GM12878 (cell line): ENCODE results near the gene ARID5B. TPM values are rescaled to one million over a fixed set of nuclear protein-coding genes. Genes with fewer than 3 reads are reported as not detected.

Experiments
- ATAC-seq: fragments of 200-7000 bp; cut with Tn5 transposase; 3 replicates; pipeline ENCODE4 v1.9.1; 2020; ENCODE audit warnings: mild to moderate bottlenecking, moderate library complexity
- BruUV-seq: library from RNA; stranded (reverse); fragments of 400-500 nt; replicated peaks from 2 replicates; lab custom pipeline; 2021; lab: Mats Ljungman, UMichigan
- CTCF ChIA-PET: fragments of 300-600 bp; sonication (Branson Sonifier 250); formaldehyde crosslinking; extraction: SDS; loops from one replicate; lab custom pipeline; 2021; ENCODE audit warnings: inconsistent platforms; lab: Yijun Ruan, JAX
- POLR2A ChIA-PET: fragments of 350-600 bp; formaldehyde crosslinking; extraction: SDS; loops from one replicate; lab custom pipeline; 2021; ENCODE audit warnings: inconsistent platforms; lab: Charles Lee
- RAD21 ChIA-PET: fragments of 300-600 bp; sonication (Branson Sonifier 250); formaldehyde crosslinking; loops from one replicate; lab custom pipeline; 2023; ENCODE audit warnings: antibody characterized with exemption; ENCODE audit not compliant: unreplicated experiment; lab: Charles Lee
- SMC1A ChIA-PET: fragments of 300-600 bp; sonication (Branson Sonifier 250); formaldehyde crosslinking; loops from one replicate; lab custom pipeline; 2023; ENCODE audit not compliant: unreplicated experiment, uncharacterized antibody; lab: Charles Lee
- DNase-seq: peaks from one replicate; pipeline ENCODE4 v3.0.0-alpha.2; 2011; ENCODE audit warnings: low read depth, low spot score
- FAIRE-seq: peaks from 3 replicates; lab custom pipeline; 2011; peaks lifted over from hg19 to GRCh38; lab: Jason Lieb, UNC
- H2AFZ ChIP-seq: 2 replicates; pipeline ENCODE4 v1.6.0; 2011; ENCODE audit warnings: low read depth, low read length, control low read depth; ENCODE audit not compliant: control insufficient read depth
- H3K27ac ChIP-seq: 2 replicates; pipeline ENCODE4 v1.5.1; 2011; ENCODE audit warnings: control low read depth; ENCODE audit not compliant: control insufficient read depth, insufficient read depth
- H3K27me3 ChIP-seq, 2 experiments: replicated peaks in 1 of 2; 2 replicates each; pipeline versions ENCODE4 v1.6.0 to v1.6.1; 2011; ENCODE audit warnings: low read length in 1 of 2; ENCODE audit not compliant: control insufficient read depth in 2 of 2, insufficient read depth in 2 of 2
- H3K36me3 ChIP-seq, 2 experiments: 2 replicates each; pipeline ENCODE4 v1.5.1; 2011; ENCODE audit warnings: low read length in 1 of 2; ENCODE audit not compliant: control insufficient read depth in 2 of 2, insufficient read depth in 2 of 2
- H3K4me1 ChIP-seq: 2 replicates; pipeline ENCODE4 v1.6.1; 2011; ENCODE audit warnings: mild to moderate bottlenecking, low read length, moderate library complexity, mixed read lengths; ENCODE audit not compliant: control insufficient read depth, insufficient read depth
- H3K4me2 ChIP-seq: 2 replicates; pipeline ENCODE4 v1.6.0; 2011; ENCODE audit warnings: control low read depth; ENCODE audit not compliant: control insufficient read depth, insufficient read depth
- H3K4me3 ChIP-seq: fragments of 200-600 bp; sonication (generic); 2 replicates; pipeline ENCODE4 v1.5.1; 2016
- H3K79me2 ChIP-seq: 2 replicates; pipeline ENCODE4 v1.6.0; 2011; ENCODE audit warnings: low read length; ENCODE audit not compliant: control insufficient read depth, insufficient read depth
- H3K9ac ChIP-seq: 2 replicates; pipeline ENCODE4 v1.8.0; 2011; ENCODE audit warnings: low read length, control low read depth, mixed read lengths; ENCODE audit not compliant: control insufficient read depth, insufficient read depth
- H3K9me3 ChIP-seq: replicated peaks from 3 replicates; pipeline ENCODE4 v1.5.1; 2011; ENCODE audit warnings: mild to moderate bottlenecking, low read length; ENCODE audit not compliant: control insufficient read depth, insufficient read depth
- H4K20me1 ChIP-seq: 2 replicates; pipeline ENCODE4 v1.6.0; 2011; ENCODE audit not compliant: control insufficient read depth, insufficient read depth
- BRCA1 ChIP-seq: IDR thresholded peaks from 2 replicates; pipeline ENCODE4 v1.6.1; 2011; ENCODE audit warnings: low read depth, low read length, improper control_type of control experiment
- CREB1 ChIP-seq: IDR thresholded peaks from 2 replicates; pipeline ENCODE4 v1.6.1; 2012; ENCODE audit warnings: low read depth, mild to moderate bottlenecking, inconsistent platforms
- ETV6 ChIP-seq, 2 experiments: fragments of 450-650 bp in 1 of 2; IDR thresholded peaks in 1 of 2; conservative IDR thresholded peaks in 1 of 2; 2 replicates each; pipeline ENCODE4 v1.6.1; 2014; ENCODE audit warnings: antibody characterized with exemption in 1 of 2, borderline replicate concordance in 1 of 2, low read depth in 1 of 2, mild to moderate bottlenecking in 1 of 2, moderate library complexity in 1 of 2
- FOXK2 ChIP-seq: fragments of 450-650 bp; IDR thresholded peaks from 2 replicates; pipeline ENCODE4 v1.6.1; 2017; ENCODE audit warnings: mild to moderate bottlenecking, moderate library complexity
- IKZF2 ChIP-seq, 2 experiments: fragments of 450-650 bp; IDR thresholded peaks; 2 replicates each; pipeline ENCODE4 v1.6.1; 2017; ENCODE audit warnings: mild to moderate bottlenecking in 2 of 2, moderate library complexity in 2 of 2
- JUNB ChIP-seq: IDR thresholded peaks from 2 replicates; pipeline ENCODE4 v1.6.1; 2016; ENCODE audit warnings: antibody characterized with exemption, mild to moderate bottlenecking
- MXI1 ChIP-seq: fragments of 150-350 bp; IDR thresholded peaks from 2 replicates; pipeline ENCODE4 v1.6.1; 2011; ENCODE audit warnings: low read depth, mild to moderate bottlenecking, inconsistent platforms, low read length, improper control_type of control experiment
- NR2F1 ChIP-seq: fragments of 450-650 bp; conservative IDR thresholded peaks from 2 replicates; pipeline ENCODE4 v1.6.1; 2017; ENCODE audit warnings: mild to moderate bottlenecking
- SMC3 ChIP-seq: IDR thresholded peaks from 2 replicates; pipeline ENCODE4 v1.6.1; 2011; ENCODE audit warnings: low read length, improper control_type of control experiment, borderline replicate concordance
- TAF1 ChIP-seq: IDR thresholded peaks from 2 replicates; pipeline ENCODE4 v1.6.1; 2011; ENCODE audit warnings: mild to moderate bottlenecking, low read depth, low read length, borderline replicate concordance
- USF2 ChIP-seq: IDR thresholded peaks from 2 replicates; pipeline ENCODE4 v1.6.1; 2011; ENCODE audit warnings: low read depth, low read length, improper control_type of control experiment, borderline replicate concordance
- ZBTB40 ChIP-seq: fragments of 450-650 bp; IDR thresholded peaks from 2 replicates; pipeline ENCODE4 v1.6.1; 2016; ENCODE audit warnings: mild to moderate bottlenecking, moderate library complexity, borderline replicate concordance
- ZSCAN29 ChIP-seq: fragments of 450-650 bp; IDR thresholded peaks from 2 replicates; pipeline ENCODE4 v1.6.1; 2017; ENCODE audit warnings: mild to moderate bottlenecking, moderate library complexity
- WGBS: methylation state at CpG from one replicate; pipeline ENCODE4 v1.1.6; 2016; ENCODE audit warnings: low lambda C conversion rate; ENCODE audit not compliant: insufficient replicate concordance, insufficient coverage; ENCODE audit errors: missing lambda C conversion rate; 5-methylcytosine and 5-hydroxymethylcytosine counted together
- in situ Hi-C: fragments of 300-500 bp; cut with MboI; formaldehyde crosslinking; loops from 9 replicates; pipeline ENCODE4 v1.14.3; 2018; ENCODE audit warnings: mixed read lengths
- intact Hi-C: fragments of 100-400 bp; cut with micrococcal nuclease; formaldehyde crosslinking; loops from one replicate; pipeline ENCODE4 v1.14.2; 2022; ENCODE audit not compliant: unreplicated experiment
- polyA plus RNA-seq, 11 experiments: library from polyadenylated mRNA; depleted of rRNA in 4 of 11; unstranded in 6 of 11; stranded (reverse) in 5 of 11; fragments of >200 nt; fragmentation: Nextera tagmentation in 4 of 11; fragmentation: Illumina TruSeq in 1 of 11; extraction: Ambion mirVana in 4 of 11; extraction: Trizol in 1 of 11; gene quantifications; 1 replicate in 1 of 11; 2 replicates in 10 of 11; pipeline versions ENCODE4 v1.2.1 to v1.2.3, GENCODE V29; 2011 to 2016; ENCODE audit warnings: inconsistent platforms in 2 of 11, missing spikeins in 2 of 11, low read depth in 1 of 11
- total RNA-seq, 4 experiments: library from RNA; depleted of rRNA in 3 of 4; stranded (reverse); fragments of >200 nt in 3 of 4; fragmentation: Illumina TruSeq in 1 of 4; extraction: Trizol in 1 of 4; gene quantifications; 2 replicates each; pipeline versions ENCODE4 v1.2.1 to v1.2.3, GENCODE V29; 2013 to 2021

The ARID5B gene
- total and polyA plus RNA-seq, 10 of the 15 experiments (the other 5 are each of a cell fraction or from before 2014, with no cell fraction given), result 2.7 to 8.5 (median 6.1) TPM

DNA sequence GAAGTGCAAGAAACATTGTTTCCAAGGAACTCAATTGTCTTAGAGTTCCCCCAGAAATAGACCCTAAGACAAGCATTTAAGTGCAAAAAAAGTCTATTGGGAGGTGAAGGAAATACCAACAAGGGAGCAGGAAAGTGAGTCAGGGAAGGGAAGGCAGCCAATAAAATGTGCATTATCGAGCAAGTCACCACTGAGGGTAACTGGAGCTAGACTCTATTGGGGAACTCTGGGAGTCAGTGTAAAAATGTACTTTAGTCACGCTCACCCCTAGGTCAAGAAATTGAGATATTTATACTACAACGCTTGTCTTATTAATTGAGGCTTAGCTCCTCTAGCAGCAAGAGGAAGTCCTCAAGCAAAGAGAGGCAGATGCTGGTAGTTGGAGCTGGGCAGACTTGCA lies 229.4 kb downstream of the ARID5B start (continued):
- no peak for TF ChIP-seq ZBTB40

DNA sequence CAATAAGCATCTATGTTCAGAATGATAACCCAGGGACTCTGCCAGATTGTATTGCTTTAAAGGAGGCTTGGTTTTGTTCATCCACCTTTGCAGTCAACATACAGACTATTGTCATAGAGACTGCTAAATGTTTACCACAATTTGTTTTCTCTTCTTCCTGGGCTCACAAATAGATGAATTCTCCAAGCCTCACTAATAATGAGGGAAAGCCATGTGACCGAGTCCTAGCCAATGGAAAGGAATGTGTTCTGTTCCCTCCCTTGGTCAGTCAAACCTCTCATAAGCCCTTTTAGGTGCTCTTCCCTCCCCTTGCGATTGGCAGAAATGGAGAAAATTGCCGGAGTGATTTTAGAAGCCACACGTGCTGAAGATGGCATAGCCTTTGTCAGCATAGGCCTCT lies 230.2 kb downstream of the ARID5B start:
- no peaks in the 10 kb centered on the region for H4K20me1 ChIP-seq
- H3K79me2 ChIP-seq, result no peaks in the 10 kb centered on the region
- ATAC-seq, result no peak
- no peak overlapping the region for H2AFZ ChIP-seq
- H3K4me3 ChIP-seq, result no peak overlapping the region
- DNase-seq, result no peak
- H3K27me3 ChIP-seq, result no peaks in the 10 kb centered on the region
- no TSS peak for BruUV-seq
- in situ Hi-C loops, result no loop called here
- FAIRE-seq, result no peak
- WGBS, result 94% methylated on average over 4 of the region's 4 CpGs
- no peak overlapping the region for H3K27ac ChIP-seq
- H3K36me3 ChIP-seq, result no peaks in the 10 kb centered on the region
- ChIA-PET POLR2A (no interaction called here), SMC1A (no interaction called here), CTCF (no interaction called here), RAD21 (no interaction called here)
- TF ChIP-seq IKZF2 (IDR thresholded peaks at IDR 0.05) (no peak), ETV6 (conservative IDR thresholded peaks at IDR 0.05 in 1 of 2, IDR thresholded peaks at IDR 0.05 in 1 of 2; ENCODE audit: borderline replicate concordance in 1 of 2, low read depth in 1 of 2) (no peak), USF2 (no peak), ZSCAN29 (no peak), MXI1 (no peak), BRCA1 (no peak), CREB1 (no peak), JUNB (no peak), SMC3 (no peak), NR2F1 (no peak), TAF1 (no peak), FOXK2 (no peak)
- intact Hi-C loops, result no loop called here
- H3K4me1 ChIP-seq, result peaks cover 4% of the 10 kb centered on the region; the same call in 1 of the 2 replicates
- no peak overlapping the region for H3K4me2 ChIP-seq
- no peaks in the 10 kb centered on the region; the same call in 2 of the 3 replicates for H3K9me3 ChIP-seq
- H3K9ac ChIP-seq, result no peak overlapping the region
